H1 (cell line): ENCODE results near the gene SLC7A14. TPM values are rescaled to one million over a fixed set of nuclear protein-coding genes. Genes with fewer than 3 reads are reported as not detected.

Source experiments
- CTCF ChIA-PET: fragments of 300-600 bp; sonication (Branson Sonifier 250); formaldehyde crosslinking; loops from one replicate; lab custom pipeline; 2021; ENCODE audit not compliant: partially characterized antibody; lab: Charles Lee
- POLR2A ChIA-PET: fragments of 300-600 bp; sonication (Branson Sonifier 250); formaldehyde crosslinking; loops from one replicate; lab custom pipeline; 2021; ENCODE audit warnings: inconsistent platforms; ENCODE audit not compliant: partially characterized antibody; lab: Charles Lee
- DNase-seq, 2 experiments: peaks; one replicate each; pipeline versions ENCODE4 v3.0.0 to v3.0.0-alpha.2; 2010 to 2022; ENCODE audit warnings: low spot score in 2 of 2, low read depth in 1 of 2, mixed read lengths in 1 of 2
- FAIRE-seq: peaks from 2 replicates; lab custom pipeline; 2011; peaks lifted over from hg19 to GRCh38; lab: Jason Lieb, UNC
- H2AFZ ChIP-seq: 2 replicates; pipeline ENCODE4 v1.8.1; 2012; ENCODE audit warnings: low read length, inconsistent platforms
- H2AK5ac ChIP-seq: 2 replicates; pipeline ENCODE4 v1.6.1; 2013; ENCODE audit warnings: low read depth, low read length
- H2BK120ac ChIP-seq: replicated peaks from 2 replicates; pipeline ENCODE3; 2013; ENCODE audit warnings: low read depth, low read length, inconsistent platforms
- H2BK12ac ChIP-seq: 2 replicates; pipeline ENCODE4 v1.6.1; 2013; ENCODE audit warnings: low read depth, low read length
- H2BK15ac ChIP-seq: 2 replicates; pipeline ENCODE4 v1.6.1; 2013; ENCODE audit warnings: low read length
- H2BK20ac ChIP-seq: 2 replicates; pipeline ENCODE4 v1.6.1; 2013; ENCODE audit warnings: low read length
- H2BK5ac ChIP-seq: 2 replicates; pipeline ENCODE4 v1.6.1; 2013; ENCODE audit warnings: low read depth, low read length
- H3K14ac ChIP-seq: 2 replicates; pipeline ENCODE4 v1.6.1; 2013; ENCODE audit warnings: inconsistent platforms; ENCODE audit not compliant: insufficient read length
- H3K18ac ChIP-seq: 2 replicates; pipeline ENCODE4 v1.6.1; 2013; ENCODE audit warnings: low read length; ENCODE audit errors: extremely low read depth
- H3K23ac ChIP-seq: 2 replicates; pipeline ENCODE4 v1.6.1; 2013; ENCODE audit warnings: inconsistent platforms; ENCODE audit not compliant: insufficient read length
- H3K23me2 ChIP-seq: 2 replicates; pipeline ENCODE4 v1.6.1; 2013; ENCODE audit warnings: low read depth, low read length
- H3K27ac ChIP-seq: 2 replicates; pipeline ENCODE4 v1.6.1; 2011; ENCODE audit warnings: low read depth, low read length, inconsistent platforms
- H3K27me3 ChIP-seq, 4 experiments: replicated peaks in 1 of 4; 1 replicate in 1 of 4; 2 replicates in 3 of 4; pipeline versions ENCODE4 v1.6.1 to v1.8.1; 2011 to 2013; ENCODE audit warnings: low read length in 3 of 4, mild to moderate bottlenecking in 3 of 4, inconsistent platforms in 2 of 4, mixed read lengths in 2 of 4, moderate library complexity in 1 of 4; ENCODE audit not compliant: control insufficient read depth in 3 of 4, insufficient read depth in 3 of 4; ENCODE audit errors: extremely low read depth in 1 of 4
- H3K36me3 ChIP-seq, 4 experiments: 2 replicates each; pipeline versions ENCODE4 v1.6.1 to v1.8.1; 2011 to 2013; ENCODE audit warnings: mild to moderate bottlenecking in 4 of 4, low read length in 3 of 4, moderate library complexity in 2 of 4, control low read depth in 1 of 4, inconsistent platforms in 1 of 4; ENCODE audit not compliant: insufficient read depth in 4 of 4, control insufficient read depth in 2 of 4
- H3K4ac ChIP-seq: replicated peaks from 2 replicates; pipeline ENCODE3; 2013; ENCODE audit warnings: low read length, low read depth, mixed read lengths, inconsistent platforms; ENCODE audit not compliant: insufficient read length
- H3K4me1 ChIP-seq, 4 experiments: replicated peaks in 1 of 4; 1 replicate in 1 of 4; 2 replicates in 3 of 4; pipeline versions ENCODE4 v1.6.1 to v1.8.1; 2011 to 2013; ENCODE audit warnings: low read length in 3 of 4, inconsistent platforms in 2 of 4, mixed read lengths in 1 of 4; ENCODE audit not compliant: insufficient read depth in 4 of 4, control insufficient read depth in 3 of 4
- H3K4me2 ChIP-seq, 2 experiments: 2 replicates each; pipeline versions ENCODE4 v1.6.1 to v1.8.1; 2011 to 2013; ENCODE audit warnings: low read depth in 2 of 2, low read length in 2 of 2, control low read depth in 1 of 2, inconsistent platforms in 1 of 2, mild to moderate bottlenecking in 1 of 2; ENCODE audit not compliant: insufficient read depth in 1 of 2
- H3K4me3 ChIP-seq, 4 experiments: fragments of 200-600, 300-600 bp in 1 of 4; sonication (generic), shearing (Covaris generic), sonication (Bioruptor Twin) in 1 of 4; 2 replicates each; pipeline versions ENCODE4 v1.5.1 to v1.8.1; 2011 to 2016; ENCODE audit warnings: low read length in 4 of 4, low read depth in 3 of 4, control low read depth in 2 of 4, inconsistent platforms in 2 of 4, mild to moderate bottlenecking in 2 of 4, mixed read lengths in 1 of 4, moderate library complexity in 1 of 4; ENCODE audit not compliant: insufficient read depth in 2 of 4; ENCODE audit errors: extremely low read depth in 1 of 4
- H3K56ac ChIP-seq: replicated peaks from 2 replicates; pipeline ENCODE3; 2013; ENCODE audit warnings: low read depth, mild to moderate bottlenecking, mixed read lengths, low read length, inconsistent platforms; ENCODE audit not compliant: insufficient read length
- H3K79me1 ChIP-seq: 2 replicates; pipeline ENCODE4 v1.6.1; 2013; ENCODE audit warnings: low read depth, low read length, control low read depth
- H3K79me2 ChIP-seq, 2 experiments: 2 replicates each; pipeline versions ENCODE4 v1.6.1 to v1.8.1; 2012 to 2013; ENCODE audit warnings: low read length in 2 of 2, mild to moderate bottlenecking in 2 of 2, inconsistent platforms in 1 of 2; ENCODE audit not compliant: insufficient read depth in 2 of 2, control insufficient read depth in 1 of 2
- H3K9ac ChIP-seq, 4 experiments: replicated peaks in 1 of 4; 1 replicate in 1 of 4; 2 replicates in 3 of 4; pipeline versions ENCODE4 v1.6.1 to v1.8.1; 2011 to 2013; ENCODE audit warnings: low read depth in 3 of 4, low read length in 3 of 4, control low read depth in 2 of 4, mild to moderate bottlenecking in 2 of 4, moderate library complexity in 2 of 4, inconsistent platforms in 1 of 4; ENCODE audit errors: extremely low read depth in 1 of 4
- H3K9me3 ChIP-seq, 2 experiments: 2 replicates each; pipeline versions ENCODE4 v1.6.1 to v1.8.1; 2012 to 2013; ENCODE audit warnings: mild to moderate bottlenecking in 2 of 2, moderate library complexity in 2 of 2, control low read depth in 1 of 2, inconsistent platforms in 1 of 2, low read depth in 1 of 2, low read length in 1 of 2, mixed read lengths in 1 of 2; ENCODE audit not compliant: insufficient read depth in 2 of 2
- H4K20me1 ChIP-seq, 2 experiments: replicated peaks in 1 of 2; 2 replicates each; pipeline versions ENCODE3 to v1.8.1; 2011 to 2013; ENCODE audit warnings: inconsistent platforms in 2 of 2, low read length in 2 of 2, mild to moderate bottlenecking in 1 of 2; ENCODE audit not compliant: insufficient read depth in 2 of 2, control insufficient read depth in 1 of 2
- H4K5ac ChIP-seq: 2 replicates; pipeline ENCODE4 v1.6.1; 2013; ENCODE audit warnings: low read length, low read depth, mixed read lengths, inconsistent platforms; ENCODE audit not compliant: insufficient read length
- H4K8ac ChIP-seq: 2 replicates; pipeline ENCODE4 v1.8.0; 2013; ENCODE audit warnings: mild to moderate bottlenecking, moderate library complexity, low read length, inconsistent platforms; ENCODE audit not compliant: insufficient read depth; ENCODE audit errors: extremely low read depth
- H4K91ac ChIP-seq: replicated peaks from 2 replicates; pipeline ENCODE3; 2013; ENCODE audit warnings: low read length, mixed read lengths, inconsistent platforms; ENCODE audit not compliant: insufficient read length
- CHD2 ChIP-seq: IDR thresholded peaks from 2 replicates; pipeline ENCODE4 v1.6.1; 2012; ENCODE audit warnings: low read length, improper control_type of control experiment
- CREB1 ChIP-seq: IDR thresholded peaks from 2 replicates; pipeline ENCODE4 v1.6.1; 2012; ENCODE audit warnings: inconsistent platforms
- EGR1 ChIP-seq: IDR thresholded peaks from 2 replicates; pipeline ENCODE4 v1.6.1; 2011; ENCODE audit warnings: low read depth, low read length, borderline replicate concordance
- KDM1A ChIP-seq: fragments of 200-600, 300-600 bp; sonication (generic); IDR thresholded peaks from 2 replicates; pipeline ENCODE4 v1.7.1; 2016; ENCODE audit warnings: mild to moderate bottlenecking, low read length, borderline replicate concordance
- NANOG ChIP-seq: IDR thresholded peaks from 2 replicates; pipeline ENCODE4 v1.6.1; 2011; ENCODE audit warnings: low read length, low read depth, mild to moderate bottlenecking, inconsistent platforms; ENCODE audit not compliant: insufficient read depth, poor library complexity, severe bottlenecking
- POLR2A ChIP-seq, 2 experiments: IDR thresholded peaks; 1 replicate in 1 of 2; 2 replicates in 1 of 2; pipeline ENCODE4 v1.6.1; 2011; ENCODE audit warnings: low read depth in 2 of 2, low read length in 2 of 2, mild to moderate bottlenecking in 2 of 2; ENCODE audit errors: control extremely low read depth in 1 of 2
- RFX5 ChIP-seq: IDR thresholded peaks from 2 replicates; pipeline ENCODE4 v1.6.1; 2011; ENCODE audit warnings: low read depth, low read length, improper control_type of control experiment, borderline replicate concordance
- SP2 ChIP-seq: IDR thresholded peaks from 2 replicates; pipeline ENCODE4 v1.6.1; 2012; ENCODE audit warnings: mild to moderate bottlenecking, low read length, inconsistent platforms
- SUZ12 ChIP-seq: fragments of 200-600 bp; sonication (generic); IDR thresholded peaks from 2 replicates; pipeline ENCODE4 v1.6.1; 2012; ENCODE audit warnings: mild to moderate bottlenecking, inconsistent platforms, low read length, moderate library complexity, mixed read lengths
- TAF1 ChIP-seq: IDR thresholded peaks from 2 replicates; pipeline ENCODE4 v1.6.1; 2011; ENCODE audit warnings: mild to moderate bottlenecking, low read depth, low read length
- TAF7 ChIP-seq: optimal IDR thresholded peaks from 2 replicates; pipeline ENCODE3; 2011; ENCODE audit warnings: low read depth, mild to moderate bottlenecking, inconsistent platforms, low read length, moderate library complexity, borderline replicate concordance
- ZNF274 ChIP-seq: IDR thresholded peaks from 2 replicates; pipeline ENCODE4 v1.7.0; 2012; ENCODE audit warnings: low read length, borderline replicate concordance; ENCODE audit errors: extremely low read depth
- WGBS, 2 experiments: shearing (Covaris generic) in 1 of 2; methylation state at CpG; one replicate each; pipeline versions ENCODE4 v1.1.6 to v1.1.7; 2013 to 2015; ENCODE audit warnings: low lambda C conversion rate in 2 of 2, mixed read lengths in 2 of 2, inconsistent platforms in 1 of 2, low coverage in 1 of 2, missing lambda C conversion rate in 1 of 2; ENCODE audit not compliant: insufficient replicate concordance in 2 of 2, insufficient coverage in 1 of 2, insufficient read length in 1 of 2; ENCODE audit errors: extremely low coverage in 1 of 2, missing lambda C conversion rate in 1 of 2; 5-methylcytosine and 5-hydroxymethylcytosine counted together
- polyA plus RNA-seq, 7 experiments: library from polyadenylated mRNA; depleted of rRNA in 3 of 7; stranded (reverse) in 5 of 7; unstranded in 2 of 7; fragments of >200 nt in 5 of 7; fragments of 200-250 nt in 2 of 7; gene quantifications; 1 replicate in 5 of 7; 2 replicates in 1 of 7; 4 replicates in 1 of 7; pipeline versions ENCODE4 v1.2.1 to v1.2.3, GENCODE V29; 2011 to 2013; ENCODE audit warnings: missing spikeins in 2 of 7, mixed read lengths in 2 of 7
- total RNA-seq: library from RNA; stranded (reverse); fragmentation: NEBNext Ultra II Directional; extraction: Animal tissue kit (Norgen Biotek cat#: 25700); gene quantifications from 2 replicates; pipeline ENCODE4 v1.2.1, GENCODE V29; 2021
- TF ChIP-seq, protein P1 (sequence below): IDR thresholded peaks from 2 replicates; pipeline ENCODE4 v1.6.1; 2012; ENCODE audit warnings: low read length, inconsistent platforms

SLC7A14 gene
- total and polyA plus RNA-seq, 2 of the 8 experiments (the other 6 are each of a cell fraction or from before 2014, with no cell fraction given), result 0.21 to 0.95 TPM

DNA sequence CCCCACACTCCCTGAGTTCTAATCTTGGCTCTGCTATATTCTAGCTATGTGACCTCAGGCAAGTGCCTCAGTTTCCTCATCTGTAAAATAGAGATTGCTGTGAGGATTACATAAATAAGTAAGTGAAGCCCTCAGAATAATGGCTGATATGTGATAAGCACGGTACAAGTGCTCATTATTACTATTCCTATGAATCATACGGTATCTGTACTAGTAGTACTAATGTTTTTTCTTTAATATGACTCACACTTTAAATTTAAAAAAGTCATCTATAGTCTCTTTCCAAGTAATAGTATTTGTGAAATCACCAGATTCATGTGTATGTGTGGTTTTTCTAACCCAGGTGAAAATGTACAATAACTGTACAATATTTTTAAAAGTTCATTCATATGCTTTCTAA lies 108.5 kb downstream of the SLC7A14 start:
- no peak overlapping the region for H3K27ac ChIP-seq
- H2BK15ac ChIP-seq, result no peak overlapping the region
- H3K36me3 ChIP-seq, result no peaks in the 10 kb centered on the region
- no peak overlapping the region for H2BK5ac ChIP-seq
- no peak overlapping the region for H2AFZ ChIP-seq
- no peaks in the 10 kb centered on the region for H3K79me1 ChIP-seq
- H4K8ac ChIP-seq, result no peak overlapping the region
- no peak overlapping the region for H3K4me2 ChIP-seq
- DNase-seq (no peak), FAIRE-seq (no peak)
- no peaks in the 10 kb centered on the region for H3K27me3 ChIP-seq
- no peak overlapping the region for H3K4ac ChIP-seq
- H3K18ac ChIP-seq, result no peak overlapping the region
- H3K4me3 ChIP-seq, result no peak overlapping the region
- H3K9ac ChIP-seq, result no peak overlapping the region
- H3K9me3 ChIP-seq, result no peaks in the 10 kb centered on the region
- no peak overlapping the region for H3K56ac ChIP-seq
- no peak overlapping the region for H2BK20ac ChIP-seq
- POLR2A ChIA-PET, result no interaction called here
- H2BK120ac ChIP-seq, result no peak overlapping the region
- no peak overlapping the region for H3K23ac ChIP-seq
- H3K4me1 ChIP-seq, result peaks cover 0 to 3% (median 0%) of the 10 kb centered on the region in 4 experiments; a peak in 1 of 7 replicates
- H4K5ac ChIP-seq, result no peak overlapping the region
- H3K14ac ChIP-seq, result no peak overlapping the region
- CTCF ChIA-PET, result interaction anchor here (1.2 to 2.2 kb wide), 5 partner anchors 17 to 64 kb away, joined by 3 to 5 read pairs (median 5); no protein-coding TSS in a partner anchor
- H4K20me1 ChIP-seq, result no peaks in the 10 kb centered on the region
- no peaks in the 10 kb centered on the region for H3K79me2 ChIP-seq
- H2BK12ac ChIP-seq, result no peak overlapping the region
- WGBS, 2 experiments, result 73% methylated on average over 2 of the region's 2 CpGs; no CpG with 5 or more reads in 1 of the 2 experiments
- no peaks in the 10 kb centered on the region for H3K23me2 ChIP-seq
- H4K91ac ChIP-seq, result no peak overlapping the region
- no peak overlapping the region for H2AK5ac ChIP-seq
- no peak for TF ChIP-seq CHD2
- no peak for TF ChIP-seq RFX5
- TF ChIP-seq SP2, result no peak
- no peak for TF ChIP-seq TAF1
- TF ChIP-seq ZNF274, result no peak
- no peak for TF ChIP-seq EGR1
- TF ChIP-seq NANOG, result no peak
- no peak for TF ChIP-seq SUZ12
- TF ChIP-seq POLR2A (IDR thresholded peaks at IDR 0.05; ENCODE audit: control extremely low read depth in 1 of 2, low read depth in 2 of 2, low read length in 2 of 2), result no peak
- TF ChIP-seq, protein P1, sequence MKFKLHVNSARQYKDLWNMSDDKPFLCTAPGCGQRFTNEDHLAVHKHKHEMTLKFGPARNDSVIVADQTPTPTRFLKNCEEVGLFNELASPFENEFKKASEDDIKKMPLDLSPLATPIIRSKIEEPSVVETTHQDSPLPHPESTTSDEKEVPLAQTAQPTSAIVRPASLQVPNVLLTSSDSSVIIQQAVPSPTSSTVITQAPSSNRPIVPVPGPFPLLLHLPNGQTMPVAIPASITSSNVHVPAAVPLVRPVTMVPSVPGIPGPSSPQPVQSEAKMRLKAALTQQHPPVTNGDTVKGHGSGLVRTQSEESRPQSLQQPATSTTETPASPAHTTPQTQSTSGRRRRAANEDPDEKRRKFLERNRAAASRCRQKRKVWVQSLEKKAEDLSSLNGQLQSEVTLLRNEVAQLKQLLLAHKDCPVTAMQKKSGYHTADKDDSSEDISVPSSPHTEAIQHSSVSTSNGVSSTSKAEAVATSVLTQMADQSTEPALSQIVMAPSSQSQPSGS, result no peak
- TF ChIP-seq CREB1, result no peak
- no peak for TF ChIP-seq KDM1A
- TF ChIP-seq TAF7, result no peak
